HUES48 (cell line): Measurements from ENCODE around the gene PNCK.
"Not testable (repeated sequence)": the region's sequence is repeated elsewhere in the genome, so short reads cannot be mapped to it uniquely, and the experiment has no call there.

Experiments used
- H3K27ac ChIP-seq: one replicate; pipeline ENCODE4 v1.7.0; 2013; ENCODE audit warnings: low read depth, low read length, inconsistent platforms
- H3K27me3 ChIP-seq: 2 replicates; pipeline ENCODE4 v1.6.1; 2013; ENCODE audit warnings: mild to moderate bottlenecking, low read length; ENCODE audit not compliant: control insufficient read depth, insufficient read depth
- H3K36me3 ChIP-seq: 2 replicates; pipeline ENCODE4 v1.6.1; 2013; ENCODE audit warnings: low read length; ENCODE audit not compliant: control insufficient read depth, insufficient read depth
- H3K4me1 ChIP-seq: 2 replicates; pipeline ENCODE4 v1.6.1; 2013; ENCODE audit warnings: mild to moderate bottlenecking, low read length; ENCODE audit not compliant: control insufficient read depth, insufficient read depth
- H3K4me3 ChIP-seq: 2 replicates; pipeline ENCODE4 v1.5.1; 2013; ENCODE audit warnings: mild to moderate bottlenecking, low read depth, low read length
- H3K9ac ChIP-seq: 2 replicates; pipeline ENCODE4 v1.6.1; 2013; ENCODE audit warnings: mild to moderate bottlenecking, low read depth, low read length, moderate library complexity
- H3K9me3 ChIP-seq: 2 replicates; pipeline ENCODE4 v1.6.1; 2013; ENCODE audit warnings: low read length; ENCODE audit not compliant: control insufficient read depth, insufficient read depth

The PNCK gene

DNA sequence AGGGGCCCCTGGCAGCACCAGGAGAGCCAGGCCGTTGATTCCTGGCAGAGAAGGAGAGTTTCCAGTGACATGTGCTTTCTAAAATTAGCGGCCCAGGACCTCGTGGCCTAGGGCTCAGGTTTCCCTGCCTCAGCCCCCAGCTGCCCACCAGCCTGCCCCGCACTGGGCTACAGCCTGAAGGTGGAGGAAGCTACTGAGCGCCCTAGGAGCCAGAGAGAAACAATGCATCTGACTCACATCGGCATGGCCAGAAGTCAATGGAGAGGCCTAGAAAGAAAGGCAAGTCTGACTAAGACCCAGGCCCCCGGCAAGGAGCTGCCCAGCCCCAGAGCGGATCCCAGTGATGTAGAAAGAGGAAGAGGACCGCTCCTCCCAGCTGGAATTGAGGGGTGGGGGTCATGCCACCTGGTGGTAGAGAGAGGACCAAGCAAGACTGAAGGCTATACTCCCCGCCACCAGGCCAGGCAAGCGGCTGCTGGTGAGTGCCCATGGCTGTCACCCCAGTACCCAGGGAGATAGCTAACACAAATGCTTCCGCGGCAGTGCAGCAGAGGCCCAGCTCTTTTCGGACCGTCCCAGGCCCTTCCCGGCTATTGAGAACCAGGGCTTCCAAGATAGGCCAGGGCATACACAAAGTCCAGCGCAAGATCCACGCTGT, 31.9 kb upstream of the PNCK start:
- not testable (repeated sequence) for H3K27ac ChIP-seq, H3K9ac ChIP-seq, H3K4me1 ChIP-seq, H3K27me3 ChIP-seq, H3K4me3 ChIP-seq
- Histone ChIP-seq H3K9me3 (peaks cover 22% of the 10 kb centered on the region), H3K36me3 (peaks cover 41% of the 10 kb centered on the region)

GRCh38 chrX:153704631-153705402, 31.2 kb upstream of the PNCK start:
- peaks cover 42% of the 10 kb centered on the region for H3K36me3 ChIP-seq
- H3K27me3 ChIP-seq, H3K4me3 ChIP-seq, H3K4me1 ChIP-seq, H3K27ac ChIP-seq, H3K9ac ChIP-seq: not testable (repeated sequence)
- H3K9me3 ChIP-seq, result peaks cover 19% of the 10 kb centered on the region

- no peak overlapping the region for H3K9ac ChIP-seq
- H3K4me1 ChIP-seq, result no peaks in the 10 kb centered on the region
- H3K4me3 ChIP-seq, result no peak overlapping the region
- H3K27me3 ChIP-seq, result no peaks in the 10 kb centered on the region
- peaks cover 17% of the 10 kb centered on the region for H3K9me3 ChIP-seq
- no peak overlapping the region for H3K27ac ChIP-seq
- H3K36me3 ChIP-seq, result peaks cover 39% of the 10 kb centered on the region
Observed at GRCh38 chrX:153704021-153704526, 30.5 kb upstream of the PNCK start.

DNA sequence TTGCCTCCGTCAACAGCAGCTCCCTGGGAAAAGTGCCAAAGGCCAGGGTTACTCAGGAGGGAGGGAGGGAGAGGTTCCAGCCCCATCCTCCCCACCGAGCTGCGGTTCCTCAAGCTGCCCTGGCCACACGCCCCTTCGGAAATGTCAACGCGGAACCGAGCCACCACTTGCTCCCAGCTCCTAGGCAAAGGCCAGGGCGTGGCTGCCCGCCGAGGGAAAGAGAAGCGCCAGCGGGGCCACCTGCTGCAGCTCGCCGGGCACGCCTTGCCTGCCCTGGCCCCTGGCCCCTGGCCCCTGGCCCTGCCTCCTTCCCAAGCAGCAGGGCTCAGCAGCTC, 29.4 kb upstream of the PNCK start:
- H3K36me3 ChIP-seq, result peaks cover 39% of the 10 kb centered on the region
- no peaks in the 10 kb centered on the region for H3K27me3 ChIP-seq
- no peak overlapping the region for H3K9ac ChIP-seq
- no peak overlapping the region for H3K4me3 ChIP-seq
- H3K27ac ChIP-seq, result no peak overlapping the region
- H3K9me3 ChIP-seq, result peaks cover 17% of the 10 kb centered on the region
- no peaks in the 10 kb centered on the region for H3K4me1 ChIP-seq

DNA sequence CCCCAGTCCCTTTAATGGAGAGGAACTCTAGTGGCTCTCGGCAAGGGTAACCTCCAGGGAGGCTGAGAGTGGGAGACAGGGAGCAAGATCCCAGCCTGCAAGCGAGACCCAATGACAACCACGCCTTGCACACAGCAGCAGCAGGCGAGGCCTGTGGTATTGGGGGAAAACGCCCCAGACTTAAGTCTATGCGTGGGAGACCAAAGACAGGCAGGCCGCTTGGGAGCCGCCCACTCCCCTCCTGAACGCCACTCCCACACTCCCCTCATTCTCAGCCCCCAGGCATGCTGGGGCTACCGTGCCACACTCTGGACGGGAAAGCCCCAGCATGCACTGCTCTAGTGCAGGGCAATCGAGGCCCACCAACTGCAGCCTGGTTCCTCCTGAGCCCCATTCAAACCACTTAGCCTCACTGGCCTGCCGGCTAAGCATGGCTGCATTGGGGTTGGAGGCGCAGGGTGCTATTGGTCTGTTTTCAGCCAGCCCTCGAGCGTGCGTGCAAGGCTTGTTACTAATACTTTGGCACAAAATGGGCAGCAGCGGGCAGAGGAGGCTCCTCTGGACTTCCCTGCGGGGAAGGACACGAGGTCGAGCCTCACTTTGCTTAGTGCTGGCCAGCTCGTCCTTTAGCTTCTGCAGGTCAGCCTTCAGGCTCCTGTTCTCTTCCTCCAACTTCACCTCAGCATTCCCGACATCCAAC, 28.9 kb upstream of the PNCK start:
- Histone ChIP-seq H3K27ac (no peak overlapping the region), H3K4me3 (no peak overlapping the region), H3K27me3 (no peaks in the 10 kb centered on the region), H3K4me1 (no peaks in the 10 kb centered on the region), H3K36me3 (peaks cover 39% of the 10 kb centered on the region), H3K9ac (no peak overlapping the region), H3K9me3 (peaks cover 17% of the 10 kb centered on the region; the same call in 1 of the 2 replicates)

DNA sequence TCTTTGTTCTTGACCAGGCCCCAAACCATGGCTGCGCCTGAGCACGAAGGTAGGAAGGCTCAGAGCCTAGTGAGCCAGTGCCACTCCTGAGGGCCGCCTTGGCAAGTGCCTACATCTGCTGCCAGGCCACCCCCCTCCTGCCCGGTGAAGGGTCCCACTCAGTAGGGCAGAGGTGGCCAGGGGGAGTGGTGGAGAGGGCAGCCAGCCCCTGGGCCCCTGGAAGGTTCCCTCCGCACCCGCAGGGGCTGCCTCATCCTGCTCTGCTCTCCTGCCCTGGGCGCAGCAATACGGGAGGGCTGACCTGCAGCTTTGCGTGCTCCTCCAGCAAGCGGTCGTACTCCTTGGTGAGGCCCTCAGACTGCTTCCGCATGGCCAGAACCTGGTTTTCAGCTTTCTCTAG, 28.1 kb upstream of the PNCK start:
- no peak overlapping the region for H3K4me3 ChIP-seq

DNA sequence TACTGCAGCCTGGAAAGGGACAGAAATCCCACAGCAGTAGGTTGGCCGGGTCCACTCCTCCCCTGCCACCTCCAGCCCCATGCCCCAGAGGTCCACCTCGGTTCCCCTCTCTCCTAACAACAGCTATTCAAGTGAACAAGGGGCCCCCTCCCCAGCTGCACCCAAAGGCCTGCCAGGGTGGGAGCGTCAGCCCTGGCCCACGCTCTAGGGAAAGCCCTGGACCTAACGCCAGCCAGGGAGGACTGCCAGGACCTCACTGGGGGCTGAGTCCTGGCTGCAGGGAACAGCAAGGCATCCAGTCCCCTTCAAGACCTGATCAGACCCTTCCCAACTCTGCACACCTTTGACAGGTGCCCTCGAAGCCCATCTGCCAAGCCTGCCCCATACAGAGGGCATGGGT, 27.4 kb upstream of the PNCK start:
- Histone ChIP-seq H3K4me3 (no peak overlapping the region), H3K36me3 (peaks cover 41% of the 10 kb centered on the region), H3K4me1 (no peaks in the 10 kb centered on the region), H3K9me3 (peaks cover 19% of the 10 kb centered on the region; the same call in 1 of the 2 replicates), H3K9ac (no peak overlapping the region), H3K27me3 (no peaks in the 10 kb centered on the region), H3K27ac (no peak overlapping the region)

More for the DNA sequence above, 28.1 kb upstream of the PNCK start:
- no peaks in the 10 kb centered on the region for H3K4me1 ChIP-seq
- H3K27me3 ChIP-seq, result no peaks in the 10 kb centered on the region
- no peak overlapping the region for H3K27ac ChIP-seq
- H3K36me3 ChIP-seq, result peaks cover 39% of the 10 kb centered on the region
- peaks cover 19% of the 10 kb centered on the region; the same call in 1 of the 2 replicates for H3K9me3 ChIP-seq
- no peak overlapping the region for H3K9ac ChIP-seq

DNA sequence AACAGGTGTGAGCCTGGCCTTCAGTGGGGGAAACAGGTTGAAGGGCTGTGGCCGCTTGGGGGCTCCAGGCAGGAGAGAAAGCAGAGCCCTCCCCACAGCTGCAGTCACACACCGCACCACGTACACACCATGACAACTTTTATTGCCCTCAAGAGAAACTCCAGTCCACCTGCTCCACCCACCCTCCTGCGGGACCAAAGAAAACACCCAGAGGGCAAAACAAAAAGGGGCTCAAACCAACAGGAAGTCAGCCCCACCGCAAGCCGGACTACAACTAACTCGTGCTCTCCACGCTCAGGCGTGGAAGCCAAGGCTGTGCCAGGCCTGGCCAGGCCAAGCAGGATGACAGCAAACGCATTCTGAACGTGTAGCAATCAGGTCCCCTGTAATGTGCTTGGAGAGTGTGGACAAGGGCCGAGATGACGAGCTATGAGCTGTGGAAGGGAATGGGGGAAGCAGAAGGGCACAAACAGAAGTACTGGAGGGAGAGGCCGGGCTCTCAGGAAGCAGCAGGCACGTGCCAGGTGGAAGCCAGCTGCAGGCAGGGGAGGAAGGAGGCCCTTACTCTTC, 26.8 kb upstream of the PNCK start:
- Histone ChIP-seq H3K4me1 (no peaks in the 10 kb centered on the region), H3K9me3 (peaks cover 16% of the 10 kb centered on the region; the same call in 1 of the 2 replicates), H3K9ac (no peak overlapping the region), H3K27ac (no peak overlapping the region), H3K27me3 (no peaks in the 10 kb centered on the region), H3K36me3 (peaks cover 46% of the 10 kb centered on the region), H3K4me3 (no peak overlapping the region)

- Histone ChIP-seq H3K36me3 (peaks cover 46% of the 10 kb centered on the region), H3K9me3 (peaks cover 16% of the 10 kb centered on the region; the same call in 1 of the 2 replicates)
- H3K27ac ChIP-seq, H3K27me3 ChIP-seq, H3K4me3 ChIP-seq, H3K9ac ChIP-seq, H3K4me1 ChIP-seq: not testable (repeated sequence)
Observed at GRCh38 chrX:153699784-153700371, 26.3 kb upstream of the PNCK start.

DNA sequence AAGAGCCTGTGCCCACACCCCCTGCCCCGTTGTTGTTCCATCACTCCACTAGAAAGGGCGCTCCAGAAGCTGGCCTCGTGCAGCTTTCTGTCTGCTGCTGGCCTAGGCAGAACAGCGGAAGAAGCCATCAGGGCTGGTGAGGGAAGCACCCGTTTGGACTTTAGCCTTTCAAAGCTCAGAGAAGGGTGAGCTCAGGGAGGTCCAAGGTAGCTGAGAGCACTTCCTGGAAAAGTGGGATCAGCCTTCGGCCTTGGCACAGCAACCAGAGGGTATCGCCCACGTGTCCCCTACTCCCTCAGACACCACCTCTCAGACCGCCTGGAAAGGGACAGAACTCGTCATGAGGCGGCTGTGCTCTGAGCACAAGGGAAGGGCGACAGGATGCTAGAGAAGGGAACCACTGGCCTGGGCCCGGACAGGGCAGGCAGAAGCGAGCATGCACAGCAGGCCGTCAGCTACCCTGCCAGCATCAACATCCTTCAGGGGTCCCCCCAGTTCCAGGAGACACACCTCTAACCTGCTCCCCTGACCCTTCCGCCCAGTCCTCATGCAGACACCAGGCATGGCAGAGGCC, 25.7 kb upstream of the PNCK start:
- peaks cover 41% of the 10 kb centered on the region for H3K36me3 ChIP-seq
- peaks cover 16% of the 10 kb centered on the region; the same call in 1 of the 2 replicates for H3K9me3 ChIP-seq

More for the DNA sequence above, 25.7 kb upstream of the PNCK start:
- not testable (repeated sequence) for H3K27me3 ChIP-seq, H3K4me3 ChIP-seq, H3K27ac ChIP-seq, H3K4me1 ChIP-seq, H3K9ac ChIP-seq
